Parathyroid adenoma (tissue), 2 donors: ENCODE measurements around the gene OR51B4.

Experiments used
- H2AFZ ChIP-seq: fragments of 300-600 bp; sonication (generic); one replicate; pipeline ENCODE4 v1.7.0; 2017; ENCODE audit warnings: antibody characterized with exemption, mild to moderate bottlenecking
- H3K27ac ChIP-seq: fragments of 300-600 bp; sonication (generic); one replicate; pipeline ENCODE4 v1.7.0; 2017
- H3K27me3 ChIP-seq: fragments of 300-600 bp; sonication (generic); one replicate; pipeline ENCODE4 v1.7.0; 2017; ENCODE audit warnings: low read length; ENCODE audit not compliant: control insufficient read depth, insufficient read depth
- H3K36me3 ChIP-seq: fragments of 300-600 bp; sonication (generic); one replicate; pipeline ENCODE4 v1.7.0; 2017; ENCODE audit warnings: low read length; ENCODE audit not compliant: control insufficient read depth, insufficient read depth
- H3K4me1 ChIP-seq: fragments of 300-600 bp; sonication (generic); one replicate; pipeline ENCODE4 v1.7.0; 2017; ENCODE audit warnings: control low read depth
- H3K4me2 ChIP-seq: fragments of 300-600 bp; sonication (generic); one replicate; pipeline ENCODE4 v1.7.0; 2017; ENCODE audit warnings: low read length
- H3K4me3 ChIP-seq: fragments of 300-600 bp; sonication (generic); one replicate; pipeline ENCODE4 v1.7.0; 2017; ENCODE audit warnings: low read depth, low read length
- H3K79me2 ChIP-seq: fragments of 300-600 bp; sonication (generic); one replicate; pipeline ENCODE4 v1.7.0; 2017; ENCODE audit warnings: control low read depth
- H3K9ac ChIP-seq: fragments of 300-600 bp; sonication (generic); one replicate; pipeline ENCODE4 v1.7.0; 2017; ENCODE audit warnings: mild to moderate bottlenecking
- H3K9me3 ChIP-seq: fragments of 300-600 bp; sonication (generic); one replicate; pipeline ENCODE4 v1.7.0; 2017; ENCODE audit warnings: low read length; ENCODE audit not compliant: control insufficient read depth
- CTCF ChIP-seq: fragments of 300-600 bp; sonication (generic); IDR thresholded peaks from one replicate; pipeline ENCODE4 v1.7.0; 2017; ENCODE audit warnings: antibody characterized with exemption, mild to moderate bottlenecking
- donor health status: primary hyperparathyroidism.

The OR51B4 gene

GRCh38 chr11:5286351-5286750 is 15.4 kb downstream of the OR51B4 start:
- no peak for TF ChIP-seq CTCF

GRCh38 chr11:5285703-5286340 is 15.9 kb downstream of the OR51B4 start:
- no peaks in the 10 kb centered on the region for H3K36me3 ChIP-seq
- H3K4me2 ChIP-seq, result no peak overlapping the region
- no peak for TF ChIP-seq CTCF
- no peaks in the 10 kb centered on the region for H3K4me1 ChIP-seq
- H3K27ac ChIP-seq, result no peak overlapping the region
- no peak overlapping the region for H2AFZ ChIP-seq
- H3K79me2 ChIP-seq, result no peaks in the 10 kb centered on the region
- no peak overlapping the region for H3K4me3 ChIP-seq
- no peak overlapping the region for H3K9ac ChIP-seq
- no peaks in the 10 kb centered on the region for H3K9me3 ChIP-seq
- H3K27me3 ChIP-seq, result no peaks in the 10 kb centered on the region

More at GRCh38 chr11:5286351-5286750, 15.4 kb downstream of the OR51B4 start:
- no peaks in the 10 kb centered on the region for H3K79me2 ChIP-seq
- H3K27me3 ChIP-seq, result no peaks in the 10 kb centered on the region
- no peak overlapping the region for H2AFZ ChIP-seq
- no peak overlapping the region for H3K4me2 ChIP-seq
- no peaks in the 10 kb centered on the region for H3K36me3 ChIP-seq
- H3K4me1 ChIP-seq, result no peaks in the 10 kb centered on the region
- no peak overlapping the region for H3K27ac ChIP-seq
- H3K4me3 ChIP-seq, result no peak overlapping the region
- H3K9ac ChIP-seq, result no peak overlapping the region
- no peaks in the 10 kb centered on the region for H3K9me3 ChIP-seq

GRCh38 chr11:5284637-5285036 is 17.1 kb downstream of the OR51B4 start:
- Histone ChIP-seq H3K27ac (no peak overlapping the region), H3K9me3 (no peaks in the 10 kb centered on the region), H3K9ac (no peak overlapping the region), H3K4me3 (no peak overlapping the region), H3K27me3 (no peaks in the 10 kb centered on the region), H3K4me2 (no peak overlapping the region), H3K79me2 (no peaks in the 10 kb centered on the region), H2AFZ (no peak overlapping the region), H3K4me1 (no peaks in the 10 kb centered on the region), H3K36me3 (no peaks in the 10 kb centered on the region)
- TF ChIP-seq CTCF, result no peak

GRCh38 chr11:5283882-5284281 is 17.9 kb downstream of the OR51B4 start:
- no peaks in the 10 kb centered on the region for H3K79me2 ChIP-seq
- H3K27me3 ChIP-seq, result no peaks in the 10 kb centered on the region
- H3K36me3 ChIP-seq, result no peaks in the 10 kb centered on the region
- no peak overlapping the region for H3K9ac ChIP-seq
- H3K4me1 ChIP-seq, result no peaks in the 10 kb centered on the region
- H2AFZ ChIP-seq, result no peak overlapping the region
- TF ChIP-seq CTCF, result no peak
- no peak overlapping the region for H3K27ac ChIP-seq
- H3K4me3 ChIP-seq, result no peak overlapping the region
- no peak overlapping the region for H3K4me2 ChIP-seq
- no peaks in the 10 kb centered on the region for H3K9me3 ChIP-seq

GRCh38 chr11:5283086-5283485 is 18.7 kb downstream of the OR51B4 start:
- no peaks in the 10 kb centered on the region for H3K27me3 ChIP-seq
- no peaks in the 10 kb centered on the region for H3K4me1 ChIP-seq
- H3K4me3 ChIP-seq, result no peak overlapping the region
- no peak overlapping the region for H3K27ac ChIP-seq
- no peaks in the 10 kb centered on the region for H3K79me2 ChIP-seq
- no peak for TF ChIP-seq CTCF
- no peaks in the 10 kb centered on the region for H3K36me3 ChIP-seq
- H3K9ac ChIP-seq, result no peak overlapping the region
- H3K9me3 ChIP-seq, result no peaks in the 10 kb centered on the region
- H3K4me2 ChIP-seq, result no peak overlapping the region
- no peak overlapping the region for H2AFZ ChIP-seq
